Measurements from ENCODE around the gene BAG3. TPM values are rescaled to one million over a fixed set of nuclear protein-coding genes. Genes with fewer than 3 reads are reported as not detected.

BAG3 gene
- total RNA-seq (10 to 100 TPM; 12.0 to 12.5 TPM), polyA plus RNA-seq (11.3 TPM)

DNA sequence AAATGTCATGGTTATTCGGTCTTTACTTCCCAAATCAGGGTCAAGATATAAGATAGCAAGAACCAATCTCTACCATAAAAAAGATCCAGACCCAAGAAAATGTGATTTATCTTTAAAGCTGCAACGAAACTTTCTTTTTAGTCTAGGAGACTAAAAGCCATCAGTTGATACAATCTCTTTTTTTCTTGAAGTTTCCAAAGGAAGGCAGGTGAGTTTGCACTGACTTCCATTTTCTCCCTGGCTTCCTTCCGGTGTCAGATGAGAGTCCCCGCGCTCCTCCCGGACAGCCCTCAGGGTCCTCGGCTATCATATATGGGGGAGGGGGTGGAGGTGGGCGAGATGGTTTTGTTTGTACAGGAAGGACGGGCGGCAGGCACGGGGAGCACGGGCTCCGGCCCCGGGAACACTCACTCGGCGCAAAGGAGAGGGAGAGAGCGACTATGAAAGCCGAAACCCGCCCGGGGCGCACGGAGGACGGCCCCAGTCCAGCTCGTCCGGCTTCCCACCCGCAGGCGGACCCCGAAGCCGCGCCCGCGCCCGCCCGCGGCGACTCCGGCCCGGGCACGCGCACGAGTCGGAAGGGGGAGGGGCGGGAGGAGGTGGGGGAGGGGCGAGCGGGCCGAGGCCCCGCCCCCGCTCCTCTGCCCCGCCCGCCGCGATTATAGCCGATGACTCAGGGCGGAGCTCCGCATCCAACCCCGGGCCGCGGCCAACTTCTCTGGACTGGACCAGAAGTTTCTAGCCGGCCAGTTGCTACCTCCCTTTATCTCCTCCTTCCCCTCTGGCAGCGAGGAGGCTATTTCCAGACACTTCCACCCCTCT lies at the start of gene BAG3:
Gene BAG3, plus strand, starts transcription at position 689 of the 822 bp plus-strand sequence. CDS start 296 bp downstream, outside the sequence.
- H3K27ac Mint-ChIP-seq, result peak within 1 kb of the TSS; percentile 89 to 98 (median 94)
- POLR2A ChIA-PET, result interaction anchor here (0.6 to 2.0 kb wide), 7 partner anchors 8 to 550 kb away, joined by 3 to 9 read pairs (median 3); partner anchors contain the start of gene INPP5F
- CTCF ChIA-PET, result interaction anchor here (1.0 to 2.4 kb wide), 8 partner anchors 8 to 222 kb away, joined by 3 to 9 read pairs (median 3); partner anchors contain the start of genes MCMBP and RGS10
- H3K4me1 Mint-ChIP-seq, result peaks cover 44 to 48% (median 46%) of the 10 kb centered on the region in 3 donors
- H3K9me3 ChIP-seq (ENCODE audit: low read length), result no peaks in the 10 kb centered on the region
- H3K27me3 Mint-ChIP-seq, result no peaks in the 10 kb centered on the region
- peaks cover 0 to 7% (median 0%) of the 10 kb centered on the region in 5 donors for H3K9me3 Mint-ChIP-seq
- H3K4me1 ChIP-seq (ENCODE audit: insufficient read depth, low read length), result peaks cover 39% of the 10 kb centered on the region
- H3K27me3 ChIP-seq (ENCODE audit: insufficient read depth, low read length, poor library complexity, severe bottlenecking), result no peaks in the 10 kb centered on the region
- H3K27ac ChIP-seq (ENCODE audit: low read depth, low read length), result peak within 1 kb of the TSS; percentile 76
- peak within 1 kb of the TSS; percentile 93 to 98 (median 98) for H3K4me3 Mint-ChIP-seq
- DNase-seq, result peak; percentile 64 to 83 (median 68)
- peak within 1 kb of the TSS; percentile 73 for H3K4me3 ChIP-seq (ENCODE audit: low read length)
- H3K36me3 Mint-ChIP-seq, result peaks cover 0 to 13% (median 5%) of the 10 kb centered on the region in 3 donors
- no peaks in the 10 kb centered on the region for H3K36me3 ChIP-seq (ENCODE audit: insufficient read depth, low read length)

DNA sequence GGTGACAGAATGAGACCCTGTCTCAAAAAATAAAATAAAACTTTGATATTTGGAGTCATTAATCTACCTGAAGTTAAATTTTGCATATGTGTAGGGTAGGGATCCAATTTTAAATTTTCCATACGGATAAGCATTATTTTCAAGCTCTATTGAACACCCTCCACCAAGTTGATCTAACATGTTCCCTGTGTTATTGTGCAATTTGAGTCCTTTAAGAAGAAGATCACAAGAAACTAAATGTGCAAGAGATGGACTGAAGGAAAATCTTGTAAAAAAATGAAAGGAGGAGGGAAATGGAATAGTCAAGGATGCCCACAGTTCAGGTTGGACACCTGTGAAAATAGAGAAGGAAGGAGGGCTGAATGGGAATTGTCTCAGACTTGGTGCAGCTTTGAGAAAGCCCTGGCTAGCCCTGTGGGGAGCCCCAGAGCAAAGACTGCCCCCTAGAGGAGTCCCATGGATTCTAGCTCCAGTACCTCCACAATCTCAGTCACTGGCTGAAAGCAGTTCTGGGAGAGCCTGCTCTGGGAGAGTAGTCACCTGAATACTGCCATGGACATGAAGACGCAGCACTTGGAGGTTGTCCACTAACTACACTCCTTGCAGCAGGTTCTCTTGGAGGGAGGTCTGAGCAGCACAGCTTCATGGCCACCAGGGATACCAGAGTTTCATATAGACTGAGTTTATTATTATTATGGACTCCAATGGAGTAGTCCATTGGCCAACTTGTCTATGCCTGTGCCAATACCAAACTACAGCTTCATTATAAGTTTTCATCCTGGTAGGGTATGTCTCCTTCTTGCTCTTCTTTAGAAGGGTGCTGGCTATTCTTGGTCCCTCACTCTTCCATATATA lies 48.7 kb upstream of the BAG3 start:
- no peaks in the 10 kb centered on the region for H3K27me3 Mint-ChIP-seq
- no peaks in the 10 kb centered on the region for H3K9me3 ChIP-seq (ENCODE audit: low read length)
- peak in 1 of 5 donors; percentile 49 for DNase-seq
- H3K27ac ChIP-seq (ENCODE audit: low read depth, low read length), result no peak overlapping the region
- no peaks in the 10 kb centered on the region for H3K36me3 ChIP-seq (ENCODE audit: insufficient read depth, low read length)
- peaks cover 5% of the 10 kb centered on the region for H3K4me1 ChIP-seq (ENCODE audit: insufficient read depth, low read length)
- no peaks in the 10 kb centered on the region for H3K36me3 Mint-ChIP-seq
- H3K4me1 Mint-ChIP-seq, result peaks cover 4 to 10% (median 5%) of the 10 kb centered on the region in 3 donors
- H3K27ac Mint-ChIP-seq, result peak overlapping the region in 1 of 8 donors; percentile 11
- ChIA-PET POLR2A (no interaction called here), CTCF (interaction anchor here (1.0 to 1.3 kb wide), 5 partner anchors 19 to 403 kb away, joined by 3 to 4 read pairs (median 3); no protein-coding TSS in a partner anchor)
- H3K9me3 Mint-ChIP-seq, result no peaks in the 10 kb centered on the region
- H3K4me3 ChIP-seq (ENCODE audit: low read length), result no peak overlapping the region
- H3K27me3 ChIP-seq (ENCODE audit: insufficient read depth, low read length, poor library complexity, severe bottlenecking), result no peaks in the 10 kb centered on the region
- no peak overlapping the region for H3K4me3 Mint-ChIP-seq

DNA sequence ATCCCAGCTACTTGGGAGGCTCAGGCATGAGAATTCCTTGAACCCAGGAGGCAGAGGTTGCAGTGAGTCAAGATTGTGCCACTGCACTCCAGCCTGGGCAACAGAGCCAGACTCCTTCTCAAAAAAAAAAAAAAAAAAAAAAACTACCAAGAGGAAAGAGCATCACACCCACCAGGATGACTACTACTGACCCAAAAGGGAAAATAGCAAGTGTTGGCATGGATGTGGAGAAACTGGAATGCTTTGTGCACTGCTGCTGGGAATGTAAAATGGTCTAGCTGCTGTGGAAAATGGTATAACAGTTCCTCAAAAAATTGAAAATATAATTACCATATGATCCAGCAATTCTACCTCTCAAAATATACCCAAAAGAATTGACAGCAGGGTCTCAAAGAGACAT lies 46.7 kb upstream of the BAG3 start:
- Histone ChIP-seq H3K36me3 (ENCODE audit: insufficient read depth, low read length) (no peaks in the 10 kb centered on the region), H3K9me3 (ENCODE audit: low read length) (no peaks in the 10 kb centered on the region), H3K4me3 (ENCODE audit: low read length) (no peak overlapping the region), H3K4me1 (ENCODE audit: insufficient read depth, low read length) (no peaks in the 10 kb centered on the region), H3K27ac (ENCODE audit: low read depth, low read length) (no peak overlapping the region), H3K27me3 (ENCODE audit: insufficient read depth, low read length, poor library complexity, severe bottlenecking) (no peaks in the 10 kb centered on the region)
- Mint-ChIP-seq H3K9me3 (no peaks in the 10 kb centered on the region), H3K36me3 (no peaks in the 10 kb centered on the region), H3K27ac (no peak overlapping the region), H3K4me3 (no peak overlapping the region), H3K4me1 (peaks cover 4 to 8% (median 5%) of the 10 kb centered on the region in 3 donors), H3K27me3 (peaks cover 2 to 4% of the 10 kb centered on the region in 2 donors)
- DNase-seq, result no peak
- CTCF ChIA-PET, result no interaction called here
- POLR2A ChIA-PET, result no interaction called here

DNA sequence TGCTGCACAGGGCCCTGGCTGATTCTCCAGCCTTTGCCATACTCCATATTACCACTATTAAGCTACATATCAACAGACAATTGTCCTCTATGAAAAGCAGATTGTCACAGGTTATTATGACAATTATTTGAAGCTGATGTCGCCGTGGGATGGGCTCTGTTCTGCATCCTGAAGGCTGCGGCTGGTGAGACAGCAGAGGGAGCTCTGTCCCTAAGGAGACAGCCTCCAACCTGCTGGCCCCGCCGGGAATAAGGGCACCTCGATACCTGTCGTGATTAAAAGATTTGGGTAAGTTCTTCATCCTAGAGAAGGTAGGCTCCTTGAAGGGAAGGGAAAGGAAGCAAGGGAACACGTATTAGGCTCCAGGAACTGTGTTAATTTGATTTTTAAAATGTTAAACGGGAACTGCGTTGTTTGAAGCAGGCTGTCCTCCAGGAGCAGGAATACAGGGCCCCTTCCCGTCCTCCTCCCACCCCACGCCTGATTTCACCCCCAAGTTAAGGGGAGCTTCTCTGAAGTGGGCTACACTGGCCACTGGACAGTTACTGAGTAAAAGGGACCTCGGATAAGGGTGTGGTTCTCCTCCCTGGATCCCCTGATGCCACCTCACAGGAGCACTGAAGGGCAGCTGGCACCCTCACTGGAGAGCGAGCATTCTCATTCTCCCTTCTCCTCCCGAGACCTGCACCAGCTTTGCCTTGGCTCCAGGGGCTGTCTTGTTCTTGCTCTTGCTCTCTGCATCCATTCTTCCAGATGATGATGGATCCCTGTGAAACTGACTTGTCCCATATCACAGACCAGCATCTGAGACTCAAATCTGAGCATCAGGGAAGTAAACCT lies 42.6 kb upstream of the BAG3 start:
- peak in 2 of 5 donors; percentile 7 to 50 for DNase-seq
- CTCF ChIA-PET, result interaction anchor here (0.6 to 2.0 kb wide), 3 partner anchors 42 to 78 kb away, joined by 3 to 9 read pairs (median 3); partner anchors contain the start of gene BAG3
- H3K27me3 Mint-ChIP-seq, result peaks cover 3 to 21% of the 10 kb centered on the region in 2 donors

DNA sequence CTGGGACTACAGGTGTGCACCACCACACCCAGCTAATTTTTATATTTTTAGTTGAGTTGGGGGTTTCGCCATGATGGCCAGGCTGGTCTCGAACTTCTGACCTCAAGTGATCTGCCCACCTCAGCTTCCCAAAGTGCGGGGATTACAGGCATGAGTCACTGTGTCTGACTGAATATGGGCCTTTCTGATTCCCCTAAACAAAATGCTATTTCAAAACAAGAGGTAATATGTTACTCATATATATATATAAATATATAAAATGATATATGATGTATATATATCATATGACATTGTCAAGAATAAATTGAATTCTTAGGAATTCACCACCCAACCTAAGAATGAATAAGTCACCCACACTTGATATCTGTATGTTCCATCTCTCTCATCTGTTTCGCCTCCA lies 41.7 kb upstream of the BAG3 start:
- H3K4me1 ChIP-seq (ENCODE audit: insufficient read depth, low read length), result no peaks in the 10 kb centered on the region
- Mint-ChIP-seq H3K36me3 (peaks cover 0 to 4% (median 2%) of the 10 kb centered on the region in 3 donors), H3K4me1 (peaks cover 4 to 8% (median 5%) of the 10 kb centered on the region in 3 donors), H3K27me3 (peaks cover 3 to 28% of the 10 kb centered on the region in 2 donors), H3K27ac (no peak overlapping the region), H3K9me3 (peaks cover 0 to 2% (median 2%) of the 10 kb centered on the region in 5 donors), H3K4me3 (no peak overlapping the region)
- no peak overlapping the region for H3K27ac ChIP-seq (ENCODE audit: low read depth, low read length)
- no peaks in the 10 kb centered on the region for H3K36me3 ChIP-seq (ENCODE audit: insufficient read depth, low read length)
- H3K9me3 ChIP-seq (ENCODE audit: low read length), result no peaks in the 10 kb centered on the region
- CTCF ChIA-PET, result interaction anchor here (2.0 kb wide), 1 partner anchor 41 kb away, joined by 9 read pairs; the partner anchor contains the start of gene BAG3
- POLR2A ChIA-PET, result no interaction called here
- no peak overlapping the region for H3K4me3 ChIP-seq (ENCODE audit: low read length)
- no peak for DNase-seq
- H3K27me3 ChIP-seq (ENCODE audit: insufficient read depth, low read length, poor library complexity, severe bottlenecking), result no peaks in the 10 kb centered on the region

More for the DNA sequence above, 42.6 kb upstream of the BAG3 start:
- H3K4me3 Mint-ChIP-seq, result peak overlapping the region in 1 of 7 donors; percentile 24
- Histone ChIP-seq H3K4me3 (ENCODE audit: low read length) (no peak overlapping the region), H3K4me1 (ENCODE audit: insufficient read depth, low read length) (no peaks in the 10 kb centered on the region), H3K36me3 (ENCODE audit: insufficient read depth, low read length) (no peaks in the 10 kb centered on the region), H3K9me3 (ENCODE audit: low read length) (no peaks in the 10 kb centered on the region), H3K27me3 (ENCODE audit: insufficient read depth, low read length, poor library complexity, severe bottlenecking) (no peaks in the 10 kb centered on the region), H3K27ac (ENCODE audit: low read depth, low read length) (no peak overlapping the region)
- H3K36me3 Mint-ChIP-seq, result peaks cover 0 to 2% (median 0%) of the 10 kb centered on the region in 3 donors
- peaks cover 4 to 8% (median 5%) of the 10 kb centered on the region in 3 donors for H3K4me1 Mint-ChIP-seq
- POLR2A ChIA-PET, result interaction anchor here (1.1 kb wide), 1 partner anchor 44 kb away, joined by 3 read pairs; no protein-coding TSS in a partner anchor
- H3K27ac Mint-ChIP-seq, result peak overlapping the region in 1 of 8 donors; percentile 6
- H3K9me3 Mint-ChIP-seq, result peaks cover 0 to 2% (median 2%) of the 10 kb centered on the region in 5 donors

DNA sequence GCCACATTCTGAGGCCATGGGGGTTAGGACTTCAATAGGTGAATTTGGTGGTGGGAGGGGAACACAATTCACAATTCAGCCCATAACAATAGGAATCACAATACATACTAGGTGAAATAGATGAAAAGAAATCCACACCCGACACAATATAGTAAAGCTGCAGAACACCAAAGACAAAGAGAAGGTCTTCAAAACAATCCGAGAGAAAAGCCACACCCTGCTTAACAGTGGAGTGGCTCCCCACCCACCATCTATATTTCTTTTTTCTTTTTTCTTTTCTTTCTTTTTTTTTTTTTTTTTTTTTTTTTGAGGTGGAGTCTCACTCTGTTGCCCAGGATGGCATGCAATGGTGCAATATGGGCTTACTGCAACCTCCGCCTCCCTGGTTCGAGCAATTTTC lies 39.7 kb upstream of the BAG3 start:
- H3K27ac ChIP-seq (ENCODE audit: low read depth, low read length), result no peak overlapping the region
- no peaks in the 10 kb centered on the region for H3K27me3 ChIP-seq (ENCODE audit: insufficient read depth, low read length, poor library complexity, severe bottlenecking)
- no peak overlapping the region for H3K4me3 ChIP-seq (ENCODE audit: low read length)
- Mint-ChIP-seq H3K27ac (no peak overlapping the region), H3K4me1 (peaks cover 4 to 8% (median 5%) of the 10 kb centered on the region in 3 donors), H3K36me3 (peaks cover 0 to 4% (median 2%) of the 10 kb centered on the region in 3 donors), H3K27me3 (peaks cover 3 to 28% of the 10 kb centered on the region in 2 donors), H3K9me3 (peaks cover 0 to 2% (median 2%) of the 10 kb centered on the region in 5 donors), H3K4me3 (no peak overlapping the region)
- no peaks in the 10 kb centered on the region for H3K36me3 ChIP-seq (ENCODE audit: insufficient read depth, low read length)
- CTCF ChIA-PET, result no interaction called here
- H3K4me1 ChIP-seq (ENCODE audit: insufficient read depth, low read length), result no peaks in the 10 kb centered on the region
- POLR2A ChIA-PET, result no interaction called here
- no peak for DNase-seq
- H3K9me3 ChIP-seq (ENCODE audit: low read length), result no peaks in the 10 kb centered on the region

DNA sequence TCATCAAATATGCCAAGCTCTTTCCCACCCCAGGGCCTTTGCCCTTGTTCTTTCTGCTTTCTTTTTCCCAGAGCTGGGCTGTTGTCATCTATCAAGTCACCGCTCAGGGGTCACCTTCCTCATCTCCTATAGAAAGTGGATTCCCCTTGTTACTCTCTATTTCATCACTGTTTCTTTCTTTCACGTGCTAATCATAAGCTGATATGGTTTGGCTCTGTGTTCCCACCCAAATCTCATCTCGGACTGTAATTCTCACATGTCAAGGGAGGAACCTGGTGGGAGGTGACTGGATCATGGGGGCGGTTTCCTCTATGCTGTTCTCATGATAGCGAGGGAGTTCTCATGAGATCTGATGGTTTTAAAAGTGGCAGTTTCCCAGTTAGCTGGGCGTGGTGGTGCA lies 37.4 kb upstream of the BAG3 start:
- Histone ChIP-seq H3K4me3 (ENCODE audit: low read length) (no peak overlapping the region), H3K36me3 (ENCODE audit: insufficient read depth, low read length) (no peaks in the 10 kb centered on the region), H3K4me1 (ENCODE audit: insufficient read depth, low read length) (no peaks in the 10 kb centered on the region), H3K27ac (ENCODE audit: low read depth, low read length) (no peak overlapping the region), H3K27me3 (ENCODE audit: insufficient read depth, low read length, poor library complexity, severe bottlenecking) (no peaks in the 10 kb centered on the region), H3K9me3 (ENCODE audit: low read length) (no peaks in the 10 kb centered on the region)
- Mint-ChIP-seq H3K36me3 (peaks cover 0 to 4% (median 2%) of the 10 kb centered on the region in 3 donors), H3K4me1 (peaks cover 3 to 4% (median 3%) of the 10 kb centered on the region in 3 donors), H3K4me3 (no peak overlapping the region), H3K9me3 (peaks cover 0 to 2% (median 2%) of the 10 kb centered on the region in 5 donors), H3K27me3 (peaks cover 2 to 31% of the 10 kb centered on the region in 2 donors), H3K27ac (no peak overlapping the region)
- no peak for DNase-seq
- CTCF ChIA-PET, result interaction anchor here (0.8 kb wide), 1 partner anchor 8 kb away, joined by 3 read pairs; no protein-coding TSS in a partner anchor
- POLR2A ChIA-PET, result no interaction called here
